ENCODE results near the gene TAS2R31. TPM values are rescaled to one million over a fixed set of nuclear protein-coding genes. Genes with fewer than 3 reads are reported as not detected.

Gene TAS2R31
- 0.13 to 0.28 TPM (median 0.17 TPM) in 3 of 5 replicates, not detected in the others for total RNA-seq (2022; extraction: Qiagen RNA extraction)

GRCh38 chr12:11031307-11031706 lies at the start of gene TAS2R31:
Gene TAS2R31, minus strand, starts transcription at chr12:11031407. Its CDS starts 72 bp downstream, at chr12:11031335.

GRCh38 chr12:11062194-11062593 lies 31.0 kb upstream of the TAS2R31 start, which contains the start of gene TAS2R46:
Gene TAS2R46, minus strand, starts transcription at chr12:11062294. Its CDS starts 0 bp downstream, at chr12:11062294.

GRCh38 chr12:11022520-11022919 lies 8.7 kb downstream of the TAS2R31 start, which contains the start of gene TAS2R19:
Gene TAS2R19, minus strand, starts transcription at chr12:11022620. Its CDS starts 49 bp downstream, at chr12:11022571.

GRCh38 chr12:10998204-10998603 lies 33.0 kb downstream of the TAS2R31 start, which contains the start of gene TAS2R20:
Gene TAS2R20, minus strand, starts transcription at chr12:10998304. Its CDS starts 429 bp downstream, at chr12:10997875.

GRCh38 chr12:10986812-10987211 lies 44.4 kb downstream of the TAS2R31 start, which contains the start of gene TAS2R50:
Gene TAS2R50, minus strand, starts transcription at chr12:10986912. Its CDS starts 52 bp downstream, at chr12:10986860.

Other genes with a start within 250 kb of the TAS2R31 start
- not detected in 5 replicates for gene TAS2R7, start 228.8 kb downstream of the TAS2R31 start, total RNA-seq (2022; extraction: Qiagen RNA extraction)
- gene TAS2R8, start 224.1 kb downstream of the TAS2R31 start, total RNA-seq (2022; extraction: Qiagen RNA extraction), result not detected in 5 replicates
- gene TAS2R9, start 221.2 kb downstream of the TAS2R31 start, total RNA-seq (2022; extraction: Qiagen RNA extraction), result not detected in 5 replicates
- gene TAS2R10, start 205.0 kb downstream of the TAS2R31 start, total RNA-seq (2022; extraction: Qiagen RNA extraction), result 0.11 to 0.17 TPM in 2 of 5 replicates, not detected in the others
- gene PRR4, start 181.9 kb downstream of the TAS2R31 start, total RNA-seq (2022; extraction: Qiagen RNA extraction), result 1.6 to 2.9 TPM (median 2.6 TPM) in 5 replicates
- 1.7 to 4.2 TPM (median 2.7 TPM) in 5 replicates for gene PRH1, start 147.2 kb downstream of the TAS2R31 start, total RNA-seq (2022; extraction: Qiagen RNA extraction)
- not detected in 5 replicates for gene TAS2R13, start 121.8 kb downstream of the TAS2R31 start, total RNA-seq (2022; extraction: Qiagen RNA extraction)
- gene PRH2, start 102.2 kb downstream of the TAS2R31 start, total RNA-seq (2022; extraction: Qiagen RNA extraction), result 0.16 to 0.47 TPM in 2 of 5 replicates, not detected in the others
- gene TAS2R14, start 92.1 kb downstream of the TAS2R31 start, total RNA-seq (2022; extraction: Qiagen RNA extraction), result 0.30 to 0.96 TPM (median 0.58 TPM) in 5 replicates
- not detected in 5 replicates for gene TAS2R50, start 44.5 kb downstream of the TAS2R31 start, total RNA-seq (2022; extraction: Qiagen RNA extraction)
- gene TAS2R20, start 33.1 kb downstream of the TAS2R31 start, total RNA-seq (2022; extraction: Qiagen RNA extraction), result 0.07 to 0.13 TPM (median 0.10 TPM) in 5 replicates
- gene TAS2R19, start 8.8 kb downstream of the TAS2R31 start, total RNA-seq (2022; extraction: Qiagen RNA extraction), result 0.18 TPM in 1 of 5 replicates, not detected in the others
- gene TAS2R46, start 30.9 kb upstream of the TAS2R31 start, total RNA-seq (2022; extraction: Qiagen RNA extraction), result 0.08 TPM in 1 of 5 replicates, not detected in the others
- not detected in 5 replicates for gene TAS2R43, start 60.9 kb upstream of the TAS2R31 start, total RNA-seq (2022; extraction: Qiagen RNA extraction)
- gene TAS2R30, start 103.2 kb upstream of the TAS2R31 start, total RNA-seq (2022; extraction: Qiagen RNA extraction), result 0.05 TPM in 1 of 5 replicates, not detected in the others
- gene SMIM10L1, start 139.8 kb upstream of the TAS2R31 start, total RNA-seq (2022; extraction: Qiagen RNA extraction), result 8.2 to 8.9 TPM (median 8.7 TPM) in 5 replicates
- not detected in 5 replicates for gene TAS2R42, start 155.5 kb upstream of the TAS2R31 start, total RNA-seq (2022; extraction: Qiagen RNA extraction)
- gene PRB3, start 238.3 kb upstream of the TAS2R31 start, total RNA-seq (2022; extraction: Qiagen RNA extraction), result not detected in 5 replicates

All from A549 treated with CORT108297 at 1 μM for 4 hours (cell line).